K562 (cell line): ENCODE results near the gene MCRS1. TPM values are rescaled to one million over a fixed set of nuclear protein-coding genes. Genes with fewer than 3 reads are reported as not detected.

Source experiments
- DPF2 ChIP-seq: fragments of 450-650 bp; IDR thresholded peaks from 2 replicates; pipeline ENCODE4 v1.6.1; 2016
- FOXK2 ChIP-seq, 2 experiments: fragments of 450-650 bp; IDR thresholded peaks in 1 of 2; conservative IDR thresholded peaks in 1 of 2; 2 replicates each; pipeline ENCODE4 v1.6.1; 2016; ENCODE audit warnings: low read depth in 2 of 2, mild to moderate bottlenecking in 1 of 2
- HMG20A ChIP-seq: fragments of 450-650 bp; formaldehyde crosslinking; conservative IDR thresholded peaks from 2 replicates; pipeline ENCODE4 v1.4.0; 2020; ENCODE audit warnings: mild to moderate bottlenecking, mixed read lengths
- KAT2B ChIP-seq: IDR thresholded peaks from one replicate; pipeline ENCODE4 v1.6.1; 2012; ENCODE audit warnings: low read depth, mild to moderate bottlenecking, control low read depth, inconsistent platforms, low read length, moderate library complexity
- MAFF ChIP-seq: IDR thresholded peaks from 2 replicates; pipeline ENCODE4 v1.6.1; 2012; ENCODE audit warnings: low read length, improper control_type of control experiment
- MBD2 ChIP-seq: sonication (generic); IDR thresholded peaks from 2 replicates; pipeline ENCODE4 v1.6.1; 2016; ENCODE audit warnings: low read depth, borderline replicate concordance
- NRF1 ChIP-seq, 2 experiments: fragments of 450-650 bp; IDR thresholded peaks in 1 of 2; conservative IDR thresholded peaks in 1 of 2; 2 replicates each; pipeline ENCODE4 v1.6.1; 2014; ENCODE audit warnings: mild to moderate bottlenecking in 2 of 2
- RBM39 ChIP-seq: fragments of 200-400 bp; formaldehyde crosslinking; optimal IDR thresholded peaks from 2 replicates; pipeline ENCODE3; 2018; ENCODE audit warnings: low read depth, low read length
- TCF7L2 ChIP-seq: fragments of 150-350 bp; IDR thresholded peaks from 2 replicates; pipeline ENCODE4 v1.6.1; 2016; ENCODE audit warnings: low read depth, mild to moderate bottlenecking, low read length, moderate library complexity
- USF1 ChIP-seq: sonication (generic); formaldehyde crosslinking; IDR thresholded peaks from 2 replicates; pipeline ENCODE4 v1.9.0; 2022; ENCODE audit warnings: mild to moderate bottlenecking, missing genetic modification reagents
- ZNF431 ChIP-seq: sonication (generic); formaldehyde crosslinking; IDR thresholded peaks from 2 replicates; pipeline ENCODE4 v1.8.0; 2022; ENCODE audit warnings: mild to moderate bottlenecking, missing genetic modification reagents
- polyA plus RNA-seq, 8 experiments: library from polyadenylated mRNA; depleted of rRNA in 4 of 8; stranded (reverse) in 5 of 8; unstranded in 3 of 8; fragments of >200 nt; fragmentation: Nextera tagmentation in 2 of 8; fragmentation: Illumina TruSeq in 1 of 8; extraction: Ambion mirVana in 2 of 8; extraction: Trizol in 1 of 8; gene quantifications; 2 replicates each; pipeline versions ENCODE4 v1.2.1 to v1.2.3, GENCODE V29; 2011 to 2014; ENCODE audit warnings: inconsistent platforms in 1 of 8, missing spikeins in 1 of 8
- total RNA-seq, 7 experiments: library from RNA; depleted of rRNA in 6 of 7; stranded (reverse); fragments of >200 nt in 6 of 7; fragmentation: Illumina TruSeq in 2 of 7; extraction: Trizol in 2 of 7; gene quantifications; 2 replicates each; pipeline versions ENCODE4 v1.2.1 to v1.2.3, GENCODE V29; 2011 to 2021; ENCODE audit warnings: low replicate concordance in 1 of 7
- TF ChIP-seq, protein P1 (sequence below): conservative IDR thresholded peaks from 2 replicates; pipeline ENCODE4 v1.6.1; 2011; ENCODE audit warnings: low read depth, mild to moderate bottlenecking, low read length; ENCODE audit not compliant: control insufficient read depth
- TF ChIP-seq, protein P2 (sequence below): fragments of 450-650 bp; IDR thresholded peaks from 2 replicates; pipeline ENCODE4 v1.6.1; 2014; ENCODE audit warnings: low read depth, mild to moderate bottlenecking, moderate library complexity, borderline replicate concordance
- TF ChIP-seq, protein P3 (sequence below): sonication (generic); formaldehyde crosslinking; IDR thresholded peaks from 2 replicates; pipeline ENCODE4 v1.8.0; 2023; ENCODE audit warnings: mild to moderate bottlenecking, missing genetic modification reagents
- TF ChIP-seq, protein P4 (sequence below): fragments of 250-450 bp; sonication (Bioruptor Pico); IDR thresholded peaks from 2 replicates; pipeline ENCODE4 v1.8.0; 2021; ENCODE audit warnings: moderate library complexity, mild to moderate bottlenecking, inconsistent platforms
- TF ChIP-seq, protein P5 (sequence below): sonication (generic); formaldehyde crosslinking; IDR thresholded peaks from 2 replicates; pipeline ENCODE4 v1.8.0; 2022; ENCODE audit warnings: mild to moderate bottlenecking, missing genetic modification reagents
- TF ChIP-seq, protein P6 (sequence below): IDR thresholded peaks from 2 replicates; pipeline ENCODE4 v1.6.1; 2014; ENCODE audit warnings: antibody characterized with exemption

Gene MCRS1
- total and polyA plus RNA-seq, 9 of the 15 experiments (the other 6 are each of a cell fraction or from before 2014, with no cell fraction given) = 50.0 to 100 (median 73.2) TPM

DNA sequence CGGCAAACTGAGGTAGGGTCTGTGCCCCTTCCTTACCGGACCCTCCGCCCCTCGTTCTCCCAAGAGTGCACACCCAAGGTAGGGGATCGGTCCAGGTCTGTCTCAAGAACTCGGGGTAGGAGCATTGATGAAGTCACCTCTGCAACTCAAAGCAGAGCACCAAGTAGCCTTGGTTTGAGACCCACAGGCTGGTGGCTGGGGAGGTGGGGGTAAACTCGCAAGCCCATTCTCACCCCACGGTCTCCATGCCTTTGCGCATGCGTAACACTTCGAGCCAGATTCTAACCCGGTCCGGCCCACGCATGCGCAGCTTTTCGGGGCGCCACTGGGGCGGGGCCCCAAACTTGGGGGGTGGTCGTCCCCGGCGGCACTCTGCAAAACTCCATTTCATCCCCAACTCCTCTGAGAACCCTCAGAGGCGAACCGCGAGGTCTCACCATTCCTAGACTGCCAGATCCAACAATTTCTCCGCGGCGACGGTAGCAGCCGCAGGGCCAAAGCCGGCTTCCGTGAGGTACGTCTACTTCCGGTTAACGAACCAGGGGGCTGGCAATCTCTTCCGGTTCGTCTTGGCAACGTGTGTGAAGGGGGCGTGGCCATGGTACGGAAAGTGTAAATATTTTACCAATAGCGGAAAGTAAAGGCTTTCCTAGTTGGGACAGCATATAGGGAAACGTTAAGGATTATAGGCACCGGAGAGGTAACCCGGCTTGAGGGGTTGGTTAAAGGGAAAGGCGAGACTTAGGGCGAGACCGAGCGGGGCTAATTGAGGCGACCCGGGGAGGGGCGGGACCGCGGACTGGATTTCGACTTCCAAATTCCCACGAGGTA, at the start of gene MCRS1 (continued):
- TF ChIP-seq USF1 (CRISPR knock-in tag) = peak; percentile 61
- TF ChIP-seq NRF1 (conservative IDR thresholded peaks at IDR 0.05 in 1 of 2, IDR thresholded peaks at IDR 0.05 in 1 of 2) = peak; percentile 100
- TF ChIP-seq, protein P1, sequence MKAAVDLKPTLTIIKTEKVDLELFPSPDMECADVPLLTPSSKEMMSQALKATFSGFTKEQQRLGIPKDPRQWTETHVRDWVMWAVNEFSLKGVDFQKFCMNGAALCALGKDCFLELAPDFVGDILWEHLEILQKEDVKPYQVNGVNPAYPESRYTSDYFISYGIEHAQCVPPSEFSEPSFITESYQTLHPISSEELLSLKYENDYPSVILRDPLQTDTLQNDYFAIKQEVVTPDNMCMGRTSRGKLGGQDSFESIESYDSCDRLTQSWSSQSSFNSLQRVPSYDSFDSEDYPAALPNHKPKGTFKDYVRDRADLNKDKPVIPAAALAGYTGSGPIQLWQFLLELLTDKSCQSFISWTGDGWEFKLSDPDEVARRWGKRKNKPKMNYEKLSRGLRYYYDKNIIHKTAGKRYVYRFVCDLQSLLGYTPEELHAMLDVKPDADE = peak; percentile 7; the same call in 1 of the 2 replicates
- peak; percentile 79 to 87; a peak in 3 of 4 replicates for TF ChIP-seq FOXK2 (conservative IDR thresholded peaks at IDR 0.05 in 1 of 2, IDR thresholded peaks at IDR 0.05 in 1 of 2; ENCODE audit: low read depth in 2 of 2)
- TF ChIP-seq, protein P2, sequence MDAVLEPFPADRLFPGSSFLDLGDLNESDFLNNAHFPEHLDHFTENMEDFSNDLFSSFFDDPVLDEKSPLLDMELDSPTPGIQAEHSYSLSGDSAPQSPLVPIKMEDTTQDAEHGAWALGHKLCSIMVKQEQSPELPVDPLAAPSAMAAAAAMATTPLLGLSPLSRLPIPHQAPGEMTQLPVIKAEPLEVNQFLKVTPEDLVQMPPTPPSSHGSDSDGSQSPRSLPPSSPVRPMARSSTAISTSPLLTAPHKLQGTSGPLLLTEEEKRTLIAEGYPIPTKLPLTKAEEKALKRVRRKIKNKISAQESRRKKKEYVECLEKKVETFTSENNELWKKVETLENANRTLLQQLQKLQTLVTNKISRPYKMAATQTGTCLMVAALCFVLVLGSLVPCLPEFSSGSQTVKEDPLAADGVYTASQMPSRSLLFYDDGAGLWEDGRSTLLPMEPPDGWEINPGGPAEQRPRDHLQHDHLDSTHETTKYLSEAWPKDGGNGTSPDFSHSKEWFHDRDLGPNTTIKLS = peak; percentile 85
- TF ChIP-seq TCF7L2 = no peak
- peak; percentile 78; the same call in 1 of the 2 replicates for TF ChIP-seq MBD2
- TF ChIP-seq, protein P3, sequence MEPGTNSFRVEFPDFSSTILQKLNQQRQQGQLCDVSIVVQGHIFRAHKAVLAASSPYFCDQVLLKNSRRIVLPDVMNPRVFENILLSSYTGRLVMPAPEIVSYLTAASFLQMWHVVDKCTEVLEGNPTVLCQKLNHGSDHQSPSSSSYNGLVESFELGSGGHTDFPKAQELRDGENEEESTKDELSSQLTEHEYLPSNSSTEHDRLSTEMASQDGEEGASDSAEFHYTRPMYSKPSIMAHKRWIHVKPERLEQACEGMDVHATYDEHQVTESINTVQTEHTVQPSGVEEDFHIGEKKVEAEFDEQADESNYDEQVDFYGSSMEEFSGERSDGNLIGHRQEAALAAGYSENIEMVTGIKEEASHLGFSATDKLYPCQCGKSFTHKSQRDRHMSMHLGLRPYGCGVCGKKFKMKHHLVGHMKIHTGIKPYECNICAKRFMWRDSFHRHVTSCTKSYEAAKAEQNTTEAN (CRISPR knock-in tag) = no peak; the same call in 1 of the 2 replicates
- TF ChIP-seq, protein P4, sequence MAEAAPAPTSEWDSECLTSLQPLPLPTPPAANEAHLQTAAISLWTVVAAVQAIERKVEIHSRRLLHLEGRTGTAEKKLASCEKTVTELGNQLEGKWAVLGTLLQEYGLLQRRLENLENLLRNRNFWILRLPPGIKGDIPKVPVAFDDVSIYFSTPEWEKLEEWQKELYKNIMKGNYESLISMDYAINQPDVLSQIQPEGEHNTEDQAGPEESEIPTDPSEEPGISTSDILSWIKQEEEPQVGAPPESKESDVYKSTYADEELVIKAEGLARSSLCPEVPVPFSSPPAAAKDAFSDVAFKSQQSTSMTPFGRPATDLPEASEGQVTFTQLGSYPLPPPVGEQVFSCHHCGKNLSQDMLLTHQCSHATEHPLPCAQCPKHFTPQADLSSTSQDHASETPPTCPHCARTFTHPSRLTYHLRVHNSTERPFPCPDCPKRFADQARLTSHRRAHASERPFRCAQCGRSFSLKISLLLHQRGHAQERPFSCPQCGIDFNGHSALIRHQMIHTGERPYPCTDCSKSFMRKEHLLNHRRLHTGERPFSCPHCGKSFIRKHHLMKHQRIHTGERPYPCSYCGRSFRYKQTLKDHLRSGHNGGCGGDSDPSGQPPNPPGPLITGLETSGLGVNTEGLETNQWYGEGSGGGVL (CRISPR knock-in tag) = no peak
- no peak for TF ChIP-seq HMG20A (CRISPR knock-in tag)
- TF ChIP-seq RBM39 = no peak
- no peak for TF ChIP-seq ZNF431 (CRISPR knock-in tag)
- TF ChIP-seq, protein P5, sequence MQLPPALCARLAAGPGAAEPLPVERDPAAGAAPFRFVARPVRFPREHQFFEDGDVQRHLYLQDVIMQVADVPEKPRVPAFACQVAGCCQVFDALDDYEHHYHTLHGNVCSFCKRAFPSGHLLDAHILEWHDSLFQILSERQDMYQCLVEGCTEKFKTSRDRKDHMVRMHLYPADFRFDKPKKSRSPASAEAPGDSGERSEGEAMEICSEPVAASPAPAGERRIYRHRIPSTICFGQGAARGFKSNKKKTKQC (CRISPR knock-in tag) = no peak
- no peak for TF ChIP-seq KAT2B
- TF ChIP-seq DPF2 = no peak; the same call in 1 of the 2 replicates
- TF ChIP-seq, protein P6, sequence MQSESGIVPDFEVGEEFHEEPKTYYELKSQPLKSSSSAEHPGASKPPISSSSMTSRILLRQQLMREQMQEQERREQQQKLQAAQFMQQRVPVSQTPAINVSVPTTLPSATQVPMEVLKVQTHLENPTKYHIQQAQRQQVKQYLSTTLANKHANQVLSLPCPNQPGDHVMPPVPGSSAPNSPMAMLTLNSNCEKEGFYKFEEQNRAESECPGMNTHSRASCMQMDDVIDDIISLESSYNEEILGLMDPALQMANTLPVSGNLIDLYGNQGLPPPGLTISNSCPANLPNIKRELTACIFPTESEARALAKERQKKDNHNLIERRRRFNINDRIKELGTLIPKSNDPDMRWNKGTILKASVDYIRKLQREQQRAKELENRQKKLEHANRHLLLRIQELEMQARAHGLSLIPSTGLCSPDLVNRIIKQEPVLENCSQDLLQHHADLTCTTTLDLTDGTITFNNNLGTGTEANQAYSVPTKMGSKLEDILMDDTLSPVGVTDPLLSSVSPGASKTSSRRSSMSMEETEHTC = 0 out of 2 replicates have a peak, but pooled peaks have one; percentile 9
- TF ChIP-seq MAFF = no peak
